Frontal cortex (tissue), 4 donors: ENCODE data around the gene BRAT1. TPM values are rescaled to one million over a fixed set of nuclear protein-coding genes. Genes with fewer than 3 reads are reported as not detected.
A peak's percentile ranks its signal among the peaks of the same experiment; 100 is the strongest.
"Not testable (repeated sequence)": the region's sequence is repeated elsewhere in the genome, so short reads cannot be mapped to it uniquely, and the experiment has no call there.

Source experiments
- DNase-seq, 2 donors: peaks; one replicate each; pipeline ENCODE4 v3.0.0; 2012; ENCODE audit warnings: low spot score in 2 of 2
- FAIRE-seq: peaks from 2 replicates; lab custom pipeline; 2012; peaks lifted over from hg19 to GRCh38; lab: Jason Lieb, UNC
- total RNA-seq: library from RNA; depleted of rRNA; stranded (reverse); fragments of >200 nt; gene quantifications from one replicate; pipeline ENCODE4 v1.2.3, GENCODE V29; 2014
- donor health status: control.
- donor health status: control.
- donor health status: control.

BRAT1 gene
- total RNA-seq, 1 donor from 2014 or later = 16.7 TPM

GRCh38 chr7:2566890-2567678 lies 11.8 kb upstream of the BRAT1 start:
- DNase-seq (no peak), FAIRE-seq (no peak)

GRCh38 chr7:2566348-2566889 lies 11.1 kb upstream of the BRAT1 start:
- no peak for DNase-seq
- FAIRE-seq = no peak

- no peak for FAIRE-seq
- no peak for DNase-seq
Observed at GRCh38 chr7:2564970-2565540, 9.7 kb upstream of the BRAT1 start.

GRCh38 chr7:2563955-2564354 lies 8.6 kb upstream of the BRAT1 start:
- not testable (repeated sequence) for FAIRE-seq, DNase-seq

GRCh38 chr7:2559283-2559950 lies 4.1 kb upstream of the BRAT1 start:
- DNase-seq = no peak
- FAIRE-seq = no peak

- FAIRE-seq = no peak
Observed at GRCh38 chr7:2558629-2559282, 3.4 kb upstream of the BRAT1 start, which contains the start of gene IQCE. Gene IQCE, plus strand, starts transcription at chr7:2558979. Its CDS starts 203 bp downstream, at chr7:2559182.

GRCh38 chr7:2554661-2555111 lies 638 bp downstream of the BRAT1 start:
- FAIRE-seq (no peak), DNase-seq (no peak)

More at GRCh38 chr7:2558629-2559282, 3.4 kb upstream of the BRAT1 start, which contains the start of gene IQCE:
- peak; percentile 87 to 92 for DNase-seq

- DNase-seq = no peak
- no peak for FAIRE-seq
Observed at GRCh38 chr7:2553831-2554581, 1.3 kb downstream of the BRAT1 start.

GRCh38 chr7:2553108-2553507 lies 2.2 kb downstream of the BRAT1 start:
- FAIRE-seq (no peak), DNase-seq (no peak)

- FAIRE-seq (no peak), DNase-seq (no peak)
Observed at GRCh38 chr7:2551418-2551817, 3.9 kb downstream of the BRAT1 start.

GRCh38 chr7:2546776-2547586 lies 8.3 kb downstream of the BRAT1 start:
- no peak for DNase-seq

GRCh38 chr7:2545746-2546425 lies 9.4 kb downstream of the BRAT1 start:
- no peak for FAIRE-seq
- DNase-seq = no peak

More at GRCh38 chr7:2546776-2547586, 8.3 kb downstream of the BRAT1 start:
- no peak for FAIRE-seq

- peak in 1 of 2 donors; percentile 26 for DNase-seq
- FAIRE-seq = no peak
Observed at GRCh38 chr7:2544541-2545188, 10.7 kb downstream of the BRAT1 start.

- DNase-seq = no peak
- FAIRE-seq = no peak
Observed at GRCh38 chr7:2542916-2543871, 12.1 kb downstream of the BRAT1 start.

GRCh38 chr7:2542011-2542915 lies 13.1 kb downstream of the BRAT1 start:
- FAIRE-seq (no peak), DNase-seq (no peak)
